Stimulated activated CD4-positive, alpha-beta T cell treated with anti-CD3 and anti-CD28 coated beads, Interleukin-1b, Interleukin-23, amount 100 ng/mL, for 48 hours (primary cell): ENCODE measurements around the gene SLC26A8.
"Not testable (repeated sequence)": the region's sequence is repeated elsewhere in the genome, so short reads cannot be mapped to it uniquely, and the experiment has no call there.

Source experiments
- DNase-seq: peaks from one replicate; pipeline ENCODE4 v3.0.0-alpha.2; 2020

The SLC26A8 gene

DNA sequence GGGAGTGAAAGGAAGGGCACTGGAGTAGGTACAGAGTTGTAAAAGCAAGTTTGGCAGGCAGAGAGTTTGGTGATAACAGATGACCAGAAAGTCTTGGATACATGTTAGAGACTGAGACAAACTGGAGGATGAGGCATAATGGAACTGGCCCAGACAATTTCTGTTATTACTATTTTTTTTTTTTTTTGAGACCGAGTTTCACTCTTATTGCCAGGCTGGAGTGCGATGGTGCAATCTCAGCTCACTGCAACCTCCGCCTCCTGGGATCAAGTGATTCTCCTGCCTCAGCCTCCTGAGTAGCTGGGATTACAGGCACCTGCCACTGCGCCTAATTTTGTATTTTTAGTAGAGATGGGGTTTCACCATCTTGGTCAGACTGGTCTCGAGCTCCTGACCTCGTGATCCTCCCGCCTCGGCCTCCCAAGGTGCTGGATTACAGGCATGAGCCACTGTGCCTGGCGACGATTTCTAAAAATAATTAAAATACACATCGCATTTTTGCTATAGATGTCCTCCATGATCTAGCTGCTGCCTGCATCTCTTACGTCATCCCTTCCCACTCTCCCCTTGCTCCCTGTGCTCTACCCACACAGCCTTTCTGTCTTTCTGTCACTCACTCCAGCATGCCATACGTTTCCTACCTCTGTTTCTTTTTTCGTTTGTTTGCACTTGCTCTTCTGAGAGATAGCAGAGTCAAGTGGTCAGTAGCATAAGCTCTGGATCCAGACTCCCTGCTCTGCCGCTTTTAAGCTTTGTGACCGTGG is 26.7 kb upstream of the SLC26A8 start:
- DNase-seq = no peak

DNA sequence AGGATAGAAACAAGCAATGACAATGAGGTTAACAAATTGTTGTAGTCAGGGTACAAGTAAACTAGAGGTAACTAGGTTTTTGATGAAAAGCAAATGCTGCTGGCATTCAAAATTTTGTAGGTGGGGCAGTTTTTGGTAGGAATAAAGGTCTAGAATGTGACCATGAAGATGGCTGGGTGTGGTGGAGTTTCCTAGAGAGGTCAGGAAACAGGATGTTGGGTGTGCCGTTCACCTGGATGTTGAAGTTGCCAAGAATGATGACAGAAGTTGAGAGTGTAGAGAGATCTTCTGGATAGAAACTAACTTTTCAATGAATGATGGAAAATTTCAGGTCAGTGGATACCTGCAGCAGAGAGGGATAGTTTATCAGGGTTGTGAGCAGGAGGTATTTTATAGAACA is 25.9 kb upstream of the SLC26A8 start:
- DNase-seq = no peak

DNA sequence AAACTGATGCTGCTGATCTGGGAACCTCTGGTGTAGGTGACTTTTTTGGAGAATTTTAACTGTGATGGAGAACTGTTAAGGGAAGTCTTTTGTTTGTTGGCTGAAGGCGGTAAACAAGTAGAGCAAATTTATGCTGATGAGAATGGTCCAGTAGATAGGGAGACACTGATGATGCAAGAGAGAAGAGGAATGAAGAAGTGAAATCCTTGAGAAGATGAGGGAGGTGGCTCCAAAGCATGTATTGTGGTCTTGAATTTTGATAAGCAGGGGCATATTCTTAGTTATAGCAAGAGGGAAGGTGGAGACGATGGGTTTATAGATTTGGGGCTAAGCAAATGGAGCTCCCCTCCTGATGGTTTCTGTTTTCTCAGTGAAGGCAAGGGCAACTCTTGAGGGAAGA is 25.1 kb upstream of the SLC26A8 start:
- no peak for DNase-seq

DNA sequence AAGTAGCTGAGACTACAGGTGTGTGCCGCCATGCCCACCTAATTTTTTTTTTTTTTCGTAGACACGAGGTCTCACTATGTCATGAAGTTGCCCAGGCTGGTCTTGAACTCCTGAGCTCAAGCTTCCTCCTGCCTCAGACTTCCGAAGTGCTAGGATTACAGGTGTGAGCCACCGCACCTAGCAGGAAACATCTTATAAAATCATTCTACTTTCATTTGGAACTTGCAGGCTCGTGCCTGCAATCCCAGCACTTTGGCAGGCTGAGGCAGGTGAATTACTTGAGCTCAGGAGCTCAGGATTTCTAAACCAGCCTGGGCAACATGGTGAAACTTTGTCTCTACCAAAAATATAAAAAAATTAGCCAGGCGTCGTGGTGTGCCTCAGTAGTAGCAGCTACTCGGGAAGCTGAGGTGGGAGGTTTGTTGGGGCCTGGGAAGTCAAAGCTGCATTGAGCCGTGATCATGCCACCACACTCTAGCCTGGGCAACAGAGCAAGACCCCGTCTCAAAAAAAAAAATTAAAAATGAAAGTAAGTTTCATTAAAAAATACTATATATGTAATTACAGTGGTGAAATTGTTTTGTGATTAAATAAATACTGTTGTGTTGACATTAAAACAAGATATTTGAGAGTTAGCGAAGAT is 18.3 kb upstream of the SLC26A8 start:
- DNase-seq = no peak

DNA sequence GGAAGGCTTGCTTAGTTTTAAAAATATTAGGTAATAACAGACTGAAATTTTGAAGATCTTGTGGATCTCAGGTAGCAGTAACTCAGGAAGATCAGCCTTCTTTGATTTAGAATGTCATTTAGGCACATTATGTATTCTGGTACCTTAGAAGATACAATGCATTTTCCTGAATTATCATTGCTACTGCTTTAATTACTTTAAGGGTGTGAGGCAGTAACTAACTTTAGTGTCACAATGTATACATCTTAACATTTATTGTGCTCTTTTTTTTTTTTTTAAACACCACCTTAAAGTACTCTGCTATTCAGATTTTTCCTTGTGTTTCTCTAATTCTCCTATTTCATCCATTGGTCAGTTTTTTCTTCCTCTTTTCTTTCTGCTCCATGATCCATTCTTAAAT is 16.5 kb upstream of the SLC26A8 start:
- no peak for DNase-seq

DNA sequence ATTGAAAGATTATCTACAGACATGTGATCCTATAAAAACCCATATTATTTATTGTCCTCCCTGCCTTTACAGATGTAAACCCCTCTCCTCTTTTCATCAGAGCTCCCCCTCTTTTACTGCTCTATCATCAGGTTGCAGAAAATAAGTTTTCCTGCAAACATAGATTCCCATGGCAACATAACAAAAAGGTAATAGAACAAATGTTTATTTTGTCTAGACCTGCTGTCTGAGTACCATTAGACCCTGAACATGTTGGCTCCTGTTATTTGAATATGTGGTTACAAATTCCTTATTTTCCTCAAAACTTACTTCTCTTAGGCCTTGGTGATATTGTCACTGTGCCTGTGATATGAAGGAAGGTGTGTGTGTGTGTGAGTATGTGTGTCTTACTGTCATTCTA is 14.7 kb upstream of the SLC26A8 start:
- no peak for DNase-seq

DNA sequence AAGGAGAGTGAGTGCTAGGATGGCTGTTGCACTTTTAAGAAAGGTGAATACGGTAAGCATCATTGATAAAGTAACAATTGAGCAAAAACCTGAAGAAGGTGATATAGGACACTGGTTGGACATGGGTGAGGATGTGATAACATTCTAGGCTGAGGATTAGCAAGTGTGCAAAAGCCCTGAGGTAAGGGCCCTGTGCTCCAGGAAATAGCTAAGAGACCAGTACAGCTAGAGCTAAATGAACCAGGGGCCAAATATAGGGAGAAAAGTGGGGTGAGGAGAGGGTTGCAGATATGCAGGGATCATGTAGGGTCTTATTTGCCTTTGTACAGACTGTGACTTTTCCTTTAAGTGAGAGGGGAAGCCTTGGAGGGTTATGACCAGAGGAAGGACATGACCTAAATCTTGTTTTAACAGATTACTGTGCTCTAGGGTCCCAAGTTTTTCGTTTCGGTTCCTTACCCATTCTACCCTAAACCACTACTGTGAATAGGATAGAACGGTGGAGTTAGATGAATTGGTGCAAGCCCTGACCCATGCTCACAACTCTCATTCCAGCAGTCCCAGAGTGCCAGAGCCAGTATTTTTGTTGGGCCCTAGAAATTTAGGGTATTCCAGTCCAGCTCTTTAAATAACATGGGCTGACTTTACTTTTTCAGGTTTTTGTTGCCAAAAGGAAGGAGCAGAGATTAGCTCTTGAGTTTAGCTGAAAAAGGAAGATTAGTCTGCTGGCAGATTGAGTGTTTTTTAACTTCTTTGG is 13.9 kb upstream of the SLC26A8 start:
- DNase-seq = no peak

DNA sequence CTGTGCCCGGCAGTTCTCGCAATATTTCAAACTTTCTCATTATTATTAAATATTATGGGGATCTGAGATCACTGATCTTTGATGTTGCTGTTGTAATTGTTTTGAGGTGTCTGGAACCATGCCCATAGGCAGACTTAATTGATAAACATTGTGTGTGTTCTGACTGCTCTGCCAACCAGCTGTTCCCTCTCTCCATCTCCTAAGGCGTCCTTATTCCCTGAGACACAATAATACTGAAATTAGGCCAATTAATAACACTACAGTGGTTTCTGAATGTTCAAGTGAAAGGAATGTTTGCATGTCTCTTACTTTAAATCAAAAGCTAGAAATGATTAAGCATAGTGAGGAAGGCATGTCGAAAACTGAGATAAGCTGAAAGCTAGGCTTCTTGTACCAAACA is 10.8 kb upstream of the SLC26A8 start:
- no peak for DNase-seq

DNA sequence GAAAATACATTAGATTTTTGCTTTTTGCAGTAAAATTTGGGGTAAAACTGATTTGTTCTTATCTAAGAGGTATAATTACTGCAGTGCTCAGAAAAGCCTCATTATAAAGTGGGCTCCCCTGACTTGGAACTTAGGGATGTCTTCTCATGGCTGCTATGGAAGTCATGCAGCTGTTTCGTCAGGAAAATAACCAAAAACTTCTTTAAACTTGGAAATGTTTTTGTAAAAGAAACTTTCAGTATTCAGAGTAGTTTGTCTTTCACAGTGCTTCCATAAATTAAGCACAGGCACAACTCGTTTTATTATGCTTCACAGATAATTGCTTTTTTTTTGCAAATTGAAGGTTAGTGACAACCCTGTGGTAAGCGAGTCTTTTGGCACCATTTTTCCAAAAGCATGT is 10.0 kb upstream of the SLC26A8 start:
- no peak for DNase-seq

DNA sequence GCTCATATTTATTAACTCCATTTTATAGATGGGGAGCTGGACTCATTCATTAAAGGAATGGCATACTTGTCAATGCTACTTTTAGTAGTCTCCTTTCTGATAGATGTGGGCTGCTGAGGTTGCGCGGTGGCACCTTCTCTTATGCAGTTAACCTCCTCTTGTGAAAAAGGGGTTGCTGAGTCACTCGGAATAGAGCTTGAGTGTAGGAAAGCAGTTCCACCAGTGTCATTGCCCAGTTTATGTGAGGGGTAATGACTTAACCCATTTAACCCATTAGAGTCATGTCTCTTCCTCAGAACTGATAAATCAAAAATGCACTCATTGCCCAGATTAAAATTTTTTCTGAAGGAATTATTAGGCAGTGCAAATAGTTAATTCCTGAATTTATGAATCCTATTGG is 9.5 kb upstream of the SLC26A8 start:
- peak; percentile 64 for DNase-seq

DNA sequence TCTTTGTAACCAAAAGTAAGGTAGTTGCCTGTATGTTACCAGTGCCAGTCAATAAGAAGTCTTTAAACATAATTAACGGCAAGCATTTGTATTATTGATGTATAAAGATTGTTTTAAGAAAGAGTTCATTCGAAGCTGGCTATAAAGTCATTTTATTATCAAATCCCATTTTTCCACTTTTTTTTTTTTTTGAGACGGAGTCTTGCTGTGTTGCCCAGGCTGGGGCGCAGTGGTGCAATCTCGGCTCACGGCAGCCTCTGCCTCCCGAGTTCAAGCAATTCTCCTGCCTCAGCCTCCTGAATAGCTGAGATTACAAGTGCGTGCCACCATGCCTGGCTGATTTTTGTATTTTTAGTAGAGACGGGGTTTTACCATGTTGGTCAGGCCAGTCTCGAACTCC is 8.7 kb upstream of the SLC26A8 start:
- not testable (repeated sequence) for DNase-seq

DNA sequence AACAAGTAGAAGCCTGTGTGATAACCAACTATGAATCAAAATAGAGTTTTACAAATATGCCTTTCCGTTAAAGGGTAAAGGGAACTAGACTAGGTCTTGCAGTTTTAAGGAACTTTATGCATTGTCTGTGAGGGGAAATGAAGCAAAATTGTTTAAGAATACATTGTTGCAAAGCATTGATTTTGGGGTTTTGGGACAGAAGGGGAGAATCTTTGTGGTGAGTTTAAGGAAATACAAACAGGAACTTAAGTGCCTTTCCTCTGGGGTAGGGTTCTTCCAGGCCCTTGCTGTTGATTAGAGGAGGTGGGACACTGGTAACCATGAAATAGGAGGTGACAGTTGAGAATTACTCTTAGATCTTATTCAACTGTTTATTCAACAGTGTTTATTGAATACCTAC is 7.8 kb upstream of the SLC26A8 start:
- DNase-seq = no peak

DNA sequence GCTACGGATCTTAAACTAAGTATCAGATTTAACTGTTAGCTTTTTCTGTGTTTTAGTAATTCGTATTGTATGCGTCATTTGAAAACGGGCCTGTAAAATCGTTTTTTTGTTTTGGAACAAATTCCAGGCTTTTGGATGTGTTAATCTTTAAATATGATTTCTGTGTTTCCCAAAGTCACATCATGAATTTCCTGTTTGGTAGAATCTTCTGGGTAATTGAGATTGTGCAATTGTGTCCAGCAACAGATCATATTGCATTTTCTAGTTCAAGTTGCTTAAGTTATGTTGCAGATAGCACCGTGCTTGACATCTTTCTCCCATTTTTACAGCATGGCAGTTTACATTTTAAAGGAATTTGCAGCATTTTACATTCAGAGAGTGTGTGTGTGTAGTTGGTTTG is 5.0 kb upstream of the SLC26A8 start:
- no peak for DNase-seq

DNA sequence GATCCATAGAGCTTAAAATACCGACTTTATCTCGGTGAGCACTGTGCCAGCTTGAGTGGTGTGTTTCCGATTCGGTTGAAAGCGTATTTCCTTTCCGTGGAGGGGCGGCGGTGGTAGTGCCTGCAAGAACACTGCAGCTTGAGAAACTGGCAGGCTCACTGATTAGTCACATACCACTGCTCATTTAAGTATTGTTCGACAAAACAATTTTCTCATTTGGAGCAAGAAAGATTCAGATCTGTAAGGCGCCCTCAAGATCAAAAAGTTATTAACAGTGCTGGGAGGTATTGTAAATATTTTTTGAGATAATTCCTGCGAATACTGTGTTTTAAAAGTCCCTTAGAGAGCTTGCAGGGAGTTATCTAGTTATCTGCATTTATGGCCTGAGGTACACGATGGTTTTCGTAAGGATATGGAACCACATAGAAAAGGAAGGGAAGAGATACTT is 4.5 kb upstream of the SLC26A8 start:
- DNase-seq = peak; percentile 85

DNA sequence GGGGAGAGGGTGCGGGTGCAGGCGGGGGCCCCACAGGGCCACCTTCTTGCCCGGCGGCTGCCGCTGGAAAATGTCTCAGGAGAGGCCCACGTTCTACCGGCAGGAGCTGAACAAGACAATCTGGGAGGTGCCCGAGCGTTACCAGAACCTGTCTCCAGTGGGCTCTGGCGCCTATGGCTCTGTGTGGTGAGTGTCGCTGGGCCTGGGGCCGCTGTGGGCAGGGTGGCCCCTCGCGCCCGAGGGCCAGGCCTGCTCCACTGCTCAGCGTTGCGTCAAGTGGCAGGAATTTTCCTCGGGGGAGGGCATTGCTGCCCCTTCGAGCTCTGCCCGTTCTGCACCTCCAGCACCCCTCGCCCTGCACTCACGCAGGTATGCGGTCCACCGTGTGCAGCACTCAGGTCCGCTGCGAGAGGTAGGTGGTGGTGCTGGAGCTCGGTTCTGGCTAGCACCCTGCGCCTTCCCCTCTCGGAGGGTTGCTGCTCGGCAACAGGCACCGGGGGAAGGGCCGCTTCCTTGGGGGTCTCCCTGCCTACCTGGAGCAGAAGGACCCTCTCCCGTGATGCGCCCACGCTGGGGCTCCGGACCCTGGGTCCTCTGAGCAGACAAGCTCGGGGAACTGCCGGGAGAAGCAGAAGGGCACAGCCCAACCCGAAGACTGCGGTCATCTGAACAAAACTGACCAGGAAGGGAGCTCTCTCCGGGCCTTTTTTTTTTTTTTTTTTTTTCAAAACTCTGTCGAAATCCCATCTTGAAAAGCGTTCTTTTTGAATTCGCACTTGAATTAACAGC is 3.8 kb upstream of the SLC26A8 start:
- peak; percentile 40 for DNase-seq

DNA sequence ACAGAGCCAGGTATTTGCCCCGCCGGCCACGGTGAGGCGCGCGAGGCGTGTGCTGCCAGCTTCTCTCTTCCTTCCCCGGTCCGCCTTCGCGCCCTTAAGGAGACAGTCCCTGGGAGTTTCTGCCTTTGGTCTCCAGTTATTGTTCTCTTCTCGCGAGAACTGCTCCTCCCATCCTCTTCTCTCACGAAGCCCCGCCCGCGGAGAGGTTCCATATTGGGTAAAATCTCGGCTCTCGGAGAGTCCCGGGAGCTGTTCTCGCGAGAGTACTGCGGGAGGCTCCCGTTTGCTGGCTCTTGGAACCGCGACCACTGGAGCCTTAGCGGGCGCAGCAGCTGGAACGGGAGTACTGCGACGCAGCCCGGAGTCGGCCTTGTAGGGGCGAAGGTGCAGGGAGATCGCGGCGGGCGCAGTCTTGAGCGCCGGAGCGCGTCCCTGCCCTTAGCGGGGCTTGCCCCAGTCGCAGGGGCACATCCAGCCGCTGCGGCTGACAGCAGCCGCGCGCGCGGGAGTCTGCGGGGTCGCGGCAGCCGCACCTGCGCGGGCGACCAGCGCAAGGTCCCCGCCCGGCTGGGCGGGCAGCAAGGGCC is 3.2 kb upstream of the SLC26A8 start, which contains the start of gene MAPK14:
Gene MAPK14, plus strand, starts transcription at position 308 of the 587 bp plus-strand sequence. CDS start 350 bp downstream, outside the sequence.
- peak; percentile 99 for DNase-seq

DNA sequence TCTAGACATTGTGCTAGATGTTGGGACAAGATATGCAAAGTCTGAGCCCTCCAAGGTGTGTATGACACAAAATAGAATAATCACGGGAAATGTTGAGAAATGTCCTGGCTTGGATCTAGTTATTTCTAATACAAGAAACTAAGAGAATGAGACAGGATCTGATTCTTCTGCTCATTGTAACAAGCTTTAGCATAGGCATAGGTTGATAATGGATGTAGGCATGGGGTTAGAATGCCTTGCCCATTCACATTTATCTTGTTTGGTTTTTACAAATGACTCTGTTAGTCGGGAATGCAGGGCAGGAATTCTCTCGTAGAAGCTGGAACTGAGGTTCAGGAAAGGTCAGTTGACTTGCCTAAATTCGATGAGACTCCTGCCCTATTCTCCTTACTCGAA is 1.5 kb upstream of the SLC26A8 start:
- no peak for DNase-seq

DNA sequence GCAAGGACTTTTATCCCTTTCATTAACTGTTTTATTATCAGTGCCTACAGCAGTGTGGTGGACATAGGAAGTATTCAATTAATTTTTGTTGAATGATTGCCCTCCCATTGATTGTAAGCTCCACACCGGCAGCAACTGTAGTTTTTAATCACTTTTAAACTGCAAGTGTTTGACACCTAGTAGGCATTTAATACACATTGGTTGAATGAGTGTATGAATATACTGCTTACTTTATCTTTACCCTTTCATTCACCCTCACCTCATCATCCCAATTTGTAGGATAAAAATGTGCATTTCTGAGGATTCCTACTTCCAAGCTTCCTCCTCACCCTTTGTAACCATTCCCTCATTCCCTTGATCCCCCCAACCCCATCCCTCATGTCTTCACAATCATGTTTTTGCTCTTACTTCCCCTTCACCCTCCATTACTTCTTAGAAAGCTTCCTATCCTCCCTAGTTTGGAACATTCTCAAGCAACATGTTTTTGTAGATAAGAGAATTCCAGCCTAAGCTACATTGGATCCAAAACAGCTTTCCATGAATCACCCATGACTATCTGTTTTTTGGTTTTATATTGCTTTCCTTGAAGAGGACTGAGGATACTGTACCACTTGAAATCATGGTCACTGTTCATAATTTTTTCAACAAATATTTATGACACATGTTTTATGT is 955 bp upstream of the SLC26A8 start:
- no peak for DNase-seq

DNA sequence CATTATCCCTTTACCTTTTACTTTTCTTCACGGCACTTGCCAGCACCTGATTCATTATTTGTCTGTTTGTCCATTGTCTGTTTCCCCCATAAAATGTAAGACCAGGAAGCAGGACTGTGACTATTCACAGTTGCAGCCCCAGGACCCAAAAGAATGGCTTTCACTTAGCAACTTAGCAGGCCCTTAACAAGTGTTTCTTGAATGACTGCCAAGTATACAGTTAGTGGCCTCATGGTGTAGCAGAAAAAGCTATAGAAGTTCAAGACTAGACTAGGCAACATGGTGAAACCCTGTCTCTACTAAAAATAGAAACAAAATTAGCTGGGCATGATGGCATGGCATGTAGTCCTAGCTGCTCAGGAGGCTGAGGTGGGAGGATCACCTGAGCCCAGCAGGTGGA is 4.3 kb downstream of the SLC26A8 start:
- DNase-seq = no peak

DNA sequence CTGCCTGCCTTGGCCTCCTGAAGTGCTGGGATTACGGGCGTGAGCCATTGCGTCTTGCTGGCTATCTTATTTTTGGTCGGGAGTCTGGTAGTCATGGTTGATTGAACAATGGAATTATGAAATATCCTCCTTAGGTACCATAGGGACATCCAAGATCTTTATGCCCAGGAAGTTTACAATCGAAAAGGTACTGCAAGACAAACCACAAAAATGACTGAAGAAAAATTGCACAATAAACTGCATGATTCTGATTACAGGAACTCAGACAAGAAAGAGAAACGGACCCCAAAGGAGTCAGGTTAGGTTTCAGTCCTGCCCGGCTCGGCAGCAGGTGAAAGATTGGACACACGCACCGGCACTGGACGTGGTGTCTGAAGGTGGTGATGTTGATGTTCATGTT is 5.3 kb downstream of the SLC26A8 start:
- no peak for DNase-seq

DNA sequence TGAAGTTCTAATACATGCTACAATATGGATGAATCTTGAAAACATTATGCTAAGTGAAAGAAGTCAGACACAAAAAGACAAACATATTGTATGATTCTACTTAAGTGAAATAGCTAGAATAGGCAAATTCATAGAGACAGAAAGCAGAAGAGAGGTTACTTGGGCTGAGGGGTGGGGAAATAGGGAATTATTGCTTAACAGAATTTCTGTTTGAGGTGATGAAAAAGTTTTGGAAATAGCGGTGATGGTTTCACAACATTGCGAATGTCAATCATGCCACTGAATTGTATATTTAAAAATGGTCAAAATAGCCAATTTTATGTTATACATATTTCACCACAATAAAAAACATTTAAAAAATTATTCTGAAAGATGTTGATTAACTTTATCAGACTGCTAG is 6.1 kb downstream of the SLC26A8 start:
- DNase-seq = no peak

DNA sequence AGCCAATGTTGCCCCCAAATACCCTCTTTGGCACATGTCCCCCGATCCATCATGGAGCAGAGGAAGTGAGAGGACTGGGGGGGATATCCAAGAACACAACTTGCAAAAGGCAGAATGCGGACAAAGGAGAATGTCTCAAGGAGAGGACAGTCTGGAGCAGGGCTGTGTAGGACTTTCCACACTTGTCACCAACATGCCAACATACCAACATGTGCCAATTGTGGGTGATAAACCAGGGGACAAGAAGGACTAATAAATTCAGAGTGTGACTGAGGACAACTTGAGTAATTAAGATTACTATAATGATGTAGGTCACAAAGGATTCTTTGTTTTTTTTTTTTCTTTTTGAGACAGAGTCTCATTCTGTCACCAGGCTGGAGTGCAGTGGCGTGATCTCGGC is 8.8 kb downstream of the SLC26A8 start:
- no peak for DNase-seq
